HEK293 (cell line): Measurements from ENCODE around the gene UBR1.
"Not testable (repeated sequence)": the region's sequence is repeated elsewhere in the genome, so short reads cannot be mapped to it uniquely, and the experiment has no call there.

Experiments used
- CTCF ChIA-PET: fragments of 350-600 bp; formaldehyde crosslinking; extraction: SDS; loops from one replicate; lab custom pipeline; 2021; ENCODE audit warnings: antibody characterized with exemption; lab: Yijun Ruan, JAX
- POLR2A ChIA-PET: fragments of 300-600 bp; formaldehyde crosslinking; extraction: SDS; loops from one replicate; lab custom pipeline; 2020; ENCODE audit warnings: antibody characterized with exemption, inconsistent platforms; lab: Yijun Ruan, JAX
- H3K27ac ChIP-seq: fragments of 200-500 bp; sonication (Bioruptor generic); 2 replicates; pipeline ENCODE4 v1.5.1; 2014; ENCODE audit warnings: low read depth, low read length, control low read depth, inconsistent platforms; ENCODE audit errors: extremely low read depth
- H3K36me3 ChIP-seq, 2 experiments: fragments of 200-500 bp in 1 of 2; sonication (Bioruptor generic) in 1 of 2; 1 replicate in 1 of 2; 2 replicates in 1 of 2; pipeline ENCODE4 v1.5.1; 2014 to 2017; ENCODE audit warnings: inconsistent platforms in 2 of 2, low read length in 2 of 2; ENCODE audit not compliant: control insufficient read depth in 2 of 2, insufficient read depth in 1 of 2
- H3K4me1 ChIP-seq: fragments of 200-500 bp; sonication (Bioruptor generic); 2 replicates; pipeline ENCODE4 v1.5.1; 2014; ENCODE audit warnings: mild to moderate bottlenecking, low read length, inconsistent platforms; ENCODE audit not compliant: control insufficient read depth, insufficient read depth
- H3K4me3 ChIP-seq: 2 replicates; pipeline ENCODE4 v1.5.1; 2011; ENCODE audit warnings: low read depth, mild to moderate bottlenecking, control low read depth, low read length, moderate library complexity
- H3K9me3 ChIP-seq: fragments of 200-500 bp; sonication (Bioruptor generic); 2 replicates; pipeline ENCODE4 v1.5.1; 2014; ENCODE audit warnings: low read depth, low read length, inconsistent platforms; ENCODE audit not compliant: control insufficient read depth, insufficient read depth
- BCL11B ChIP-seq: fragments of 450-650 bp; formaldehyde crosslinking; IDR thresholded peaks from 2 replicates; pipeline ENCODE4 v1.5.1; 2016; ENCODE audit warnings: low read depth, missing biosample characterization, missing genetic modification characterization
- EGR2 ChIP-seq: fragments of 450-650 bp; formaldehyde crosslinking; IDR thresholded peaks from 2 replicates; pipeline ENCODE4 v1.5.1; 2016; ENCODE audit warnings: low read depth, missing biosample characterization, missing genetic modification characterization
- OVOL3 ChIP-seq: fragments of 450-650 bp; formaldehyde crosslinking; IDR thresholded peaks from 2 replicates; pipeline ENCODE4 v1.5.1; 2016; ENCODE audit warnings: missing biosample characterization, missing genetic modification characterization
- SP2 ChIP-seq: fragments of 450-650 bp; formaldehyde crosslinking; IDR thresholded peaks from 2 replicates; pipeline ENCODE4 v1.5.1; 2016; ENCODE audit warnings: missing biosample characterization, missing genetic modification characterization
- ZBTB20 ChIP-seq: fragments of 450-650 bp; formaldehyde crosslinking; IDR thresholded peaks from 2 replicates; pipeline ENCODE4 v1.5.1; 2016; ENCODE audit warnings: missing biosample characterization, missing genetic modification characterization
- ZBTB21 ChIP-seq: fragments of 450-650 bp; formaldehyde crosslinking; IDR thresholded peaks from 2 replicates; pipeline ENCODE4 v1.5.1; 2017; ENCODE audit warnings: missing biosample characterization, missing genetic modification characterization
- ZBTB49 ChIP-seq: fragments of 450-650 bp; formaldehyde crosslinking; IDR thresholded peaks from 2 replicates; pipeline ENCODE4 v1.5.1; 2016; ENCODE audit warnings: missing biosample characterization, missing genetic modification characterization, low read depth
- ZBTB6 ChIP-seq: fragments of 450-650 bp; formaldehyde crosslinking; IDR thresholded peaks from 2 replicates; pipeline ENCODE4 v1.5.1; 2017; ENCODE audit warnings: missing biosample characterization, missing genetic modification characterization
- ZNF114 ChIP-seq: fragments of 450-650 bp; formaldehyde crosslinking; IDR thresholded peaks from 2 replicates; pipeline ENCODE4 v1.5.0; 2017; ENCODE audit warnings: missing biosample characterization, missing genetic modification characterization
- ZNF132 ChIP-seq: fragments of 450-650 bp; formaldehyde crosslinking; IDR thresholded peaks from 2 replicates; pipeline ENCODE4 v1.5.1; 2017; ENCODE audit warnings: missing biosample characterization, missing genetic modification characterization, borderline replicate concordance
- ZNF18 ChIP-seq: fragments of 450-650 bp; formaldehyde crosslinking; IDR thresholded peaks from 2 replicates; pipeline ENCODE4 v1.5.1; 2016; ENCODE audit warnings: missing biosample characterization, missing genetic modification characterization
- ZNF2 ChIP-seq: fragments of 450-650 bp; formaldehyde crosslinking; IDR thresholded peaks from 2 replicates; pipeline ENCODE4 v1.5.1; 2016; ENCODE audit warnings: missing biosample characterization, missing genetic modification characterization
- ZNF211 ChIP-seq: fragments of 450-650 bp; formaldehyde crosslinking; IDR thresholded peaks from 2 replicates; pipeline ENCODE4 v1.5.1; 2016; ENCODE audit warnings: low read depth, missing biosample characterization, missing genetic modification characterization
- ZNF341 ChIP-seq: fragments of 450-650 bp; formaldehyde crosslinking; IDR thresholded peaks from 2 replicates; pipeline ENCODE4; 2016; ENCODE audit warnings: low read depth, missing biosample characterization, missing genetic modification characterization
- ZNF473 ChIP-seq: fragments of 450-650 bp; formaldehyde crosslinking; IDR thresholded peaks from 2 replicates; pipeline ENCODE4 v1.5.1; 2017; ENCODE audit warnings: missing biosample characterization, missing genetic modification characterization
- ZNF488 ChIP-seq: fragments of 450-650 bp; formaldehyde crosslinking; IDR thresholded peaks from 2 replicates; pipeline ENCODE4 v1.5.1; 2016; ENCODE audit warnings: missing biosample characterization, missing genetic modification characterization
- ZNF501 ChIP-seq: fragments of 450-650 bp; formaldehyde crosslinking; IDR thresholded peaks from 2 replicates; pipeline ENCODE4 v1.5.1; 2016; ENCODE audit warnings: missing biosample characterization, missing genetic modification characterization
- ZNF600 ChIP-seq: fragments of 450-650 bp; formaldehyde crosslinking; IDR thresholded peaks from 2 replicates; pipeline ENCODE4 v1.5.1; 2016; ENCODE audit warnings: missing biosample characterization, missing genetic modification characterization
- ZNF645 ChIP-seq: fragments of 450-650 bp; formaldehyde crosslinking; IDR thresholded peaks from 2 replicates; pipeline ENCODE4; 2016; ENCODE audit warnings: missing biosample characterization, missing genetic modification characterization
- TF ChIP-seq, protein P1 (sequence below): fragments of 450-650 bp; formaldehyde crosslinking; IDR thresholded peaks from 2 replicates; pipeline ENCODE4 v1.5.1; 2016; ENCODE audit warnings: missing biosample characterization, missing genetic modification characterization, borderline replicate concordance

Gene UBR1

GRCh38 chr15:43007551-43007950 is 98.3 kb downstream of the UBR1 start (continued):
- TF ChIP-seq ZBTB6 (tag by site-specific recombination) (no peak), ZNF132 (no peak)

DNA sequence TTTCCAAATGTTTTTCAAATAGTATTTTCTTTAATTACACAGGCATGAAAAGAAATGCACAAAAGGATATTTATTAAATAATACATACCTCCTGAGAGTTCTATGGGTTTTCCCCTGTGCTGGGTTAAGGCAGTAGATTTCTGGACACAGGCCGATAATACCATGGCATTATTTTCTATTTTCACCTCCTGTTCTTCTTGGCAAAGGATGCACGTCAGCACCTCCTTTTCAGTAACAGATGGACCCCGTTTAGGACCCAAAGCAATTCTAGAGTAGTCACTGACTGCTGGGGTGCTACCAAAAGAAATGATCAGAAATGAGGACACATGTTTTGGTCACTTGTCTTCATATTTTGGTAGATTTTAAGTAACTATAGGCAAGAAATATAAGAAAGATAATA is 98.8 kb downstream of the UBR1 start:
- H3K9me3 ChIP-seq = no peaks in the 10 kb centered on the region
- ChIA-PET CTCF (interaction anchor here (0.6 kb wide), 1 partner anchor 203 kb away, joined by 5 read pairs; no protein-coding TSS in a partner anchor), POLR2A (no interaction called here)
- peaks cover 8 to 57% of the 10 kb centered on the region in 2 experiments; a peak in 2 of 3 replicates for H3K36me3 ChIP-seq
- no peaks in the 10 kb centered on the region for H3K4me1 ChIP-seq
- no peak overlapping the region for H3K27ac ChIP-seq
- no peak overlapping the region for H3K4me3 ChIP-seq
- TF ChIP-seq EGR2 (tag by site-specific recombination) = no peak
- no peak for TF ChIP-seq ZNF473 (tag by site-specific recombination)
- TF ChIP-seq ZNF341 (tag by site-specific recombination) = no peak
- TF ChIP-seq ZNF488 (tag by site-specific recombination) = no peak
- no peak for TF ChIP-seq ZNF114 (tag by site-specific recombination)
- no peak for TF ChIP-seq ZNF211 (tag by site-specific recombination)
- TF ChIP-seq ZBTB21 (tag by site-specific recombination) = no peak
- TF ChIP-seq ZBTB20 (tag by site-specific recombination) = no peak
- TF ChIP-seq BCL11B (tag by site-specific recombination) = no peak
- no peak for TF ChIP-seq SP2
- TF ChIP-seq ZNF645 = no peak
- TF ChIP-seq, protein P1, sequence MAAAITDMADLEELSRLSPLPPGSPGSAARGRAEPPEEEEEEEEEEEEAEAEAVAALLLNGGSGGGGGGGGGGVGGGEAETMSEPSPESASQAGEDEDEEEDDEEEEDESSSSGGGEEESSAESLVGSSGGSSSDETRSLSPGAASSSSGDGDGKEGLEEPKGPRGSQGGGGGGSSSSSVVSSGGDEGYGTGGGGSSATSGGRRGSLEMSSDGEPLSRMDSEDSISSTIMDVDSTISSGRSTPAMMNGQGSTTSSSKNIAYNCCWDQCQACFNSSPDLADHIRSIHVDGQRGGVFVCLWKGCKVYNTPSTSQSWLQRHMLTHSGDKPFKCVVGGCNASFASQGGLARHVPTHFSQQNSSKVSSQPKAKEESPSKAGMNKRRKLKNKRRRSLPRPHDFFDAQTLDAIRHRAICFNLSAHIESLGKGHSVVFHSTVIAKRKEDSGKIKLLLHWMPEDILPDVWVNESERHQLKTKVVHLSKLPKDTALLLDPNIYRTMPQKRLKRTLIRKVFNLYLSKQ (tag by site-specific recombination) = no peak
- TF ChIP-seq ZBTB49 (tag by site-specific recombination) = no peak
- TF ChIP-seq ZNF501 = no peak
- no peak for TF ChIP-seq OVOL3 (tag by site-specific recombination)
- TF ChIP-seq ZNF2 (tag by site-specific recombination) = no peak
- TF ChIP-seq ZNF600 = no peak
- TF ChIP-seq ZNF18 (tag by site-specific recombination) = no peak

DNA sequence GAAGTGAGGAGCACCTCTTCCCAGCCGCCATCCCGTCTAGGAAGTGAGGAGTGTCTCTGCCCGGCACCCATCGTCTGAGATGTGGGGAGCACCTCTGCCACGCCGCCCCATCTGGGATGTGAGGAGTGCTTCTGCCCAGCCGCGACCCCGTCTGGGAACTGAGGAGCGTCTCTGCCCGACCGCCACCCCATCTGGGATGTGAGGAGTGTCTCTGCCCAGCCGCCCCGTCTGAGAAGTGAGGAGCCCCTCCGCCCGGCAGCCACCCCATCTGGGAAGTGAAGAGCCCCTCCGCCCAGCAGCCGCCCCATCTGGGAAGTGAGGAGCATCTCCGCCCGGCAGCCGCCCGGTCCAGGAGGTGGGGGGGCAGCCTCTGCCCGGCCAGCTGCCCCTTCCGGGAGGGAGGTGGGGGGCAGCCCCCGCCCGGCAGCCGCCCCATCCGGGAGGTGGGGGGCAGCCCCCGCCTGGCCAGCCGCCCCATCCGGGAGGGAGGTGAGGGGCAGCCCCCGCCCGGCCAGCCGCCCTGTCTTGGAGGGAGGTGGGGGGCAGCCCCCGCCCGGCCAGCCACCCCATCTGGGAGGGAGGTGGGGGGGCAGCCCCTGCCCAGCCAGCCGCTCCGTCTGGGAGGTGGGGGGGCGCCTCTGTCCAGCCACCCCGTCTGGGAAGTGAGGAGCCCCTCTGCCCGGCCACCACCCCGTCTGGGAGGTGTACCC is 100.8 kb downstream of the UBR1 start:
- peaks cover 4 to 44% of the 10 kb centered on the region in 2 experiments; a peak in 2 of 3 replicates for H3K36me3 ChIP-seq
- H3K9me3 ChIP-seq, H3K27ac ChIP-seq, H3K4me3 ChIP-seq, H3K4me1 ChIP-seq, CTCF ChIA-PET, POLR2A ChIA-PET: not testable (repeated sequence)
